GM13977 (cell line): ENCODE measurements around the gene EDDM3A.
"Not testable (repeated sequence)": the region's sequence is repeated elsewhere in the genome, so short reads cannot be mapped to it uniquely, and the experiment has no call there.

Experiments
- DNase-seq: peaks from one replicate; pipeline ENCODE4 v3.0.0; 2012; ENCODE audit warnings: low spot score
- in situ Hi-C: fragments of 300-500 bp; cut with MboI; formaldehyde crosslinking; loops from one replicate; pipeline ENCODE4 v1.12.0; 2022; ENCODE audit warnings: low sequenced_read_pairs, low pct_unique_long_range_greater_than_20kb, mixed read lengths, inconsistent platforms; ENCODE audit not compliant: unreplicated experiment
- TF ChIP-seq, protein P1 (sequence below): IDR thresholded peaks from 2 replicates; pipeline ENCODE4 v1.5.1; 2012; ENCODE audit warnings: mild to moderate bottlenecking, control low read depth; ENCODE audit not compliant: insufficient read depth; ENCODE audit errors: extremely low read depth, missing control alignments

Gene EDDM3A

DNA sequence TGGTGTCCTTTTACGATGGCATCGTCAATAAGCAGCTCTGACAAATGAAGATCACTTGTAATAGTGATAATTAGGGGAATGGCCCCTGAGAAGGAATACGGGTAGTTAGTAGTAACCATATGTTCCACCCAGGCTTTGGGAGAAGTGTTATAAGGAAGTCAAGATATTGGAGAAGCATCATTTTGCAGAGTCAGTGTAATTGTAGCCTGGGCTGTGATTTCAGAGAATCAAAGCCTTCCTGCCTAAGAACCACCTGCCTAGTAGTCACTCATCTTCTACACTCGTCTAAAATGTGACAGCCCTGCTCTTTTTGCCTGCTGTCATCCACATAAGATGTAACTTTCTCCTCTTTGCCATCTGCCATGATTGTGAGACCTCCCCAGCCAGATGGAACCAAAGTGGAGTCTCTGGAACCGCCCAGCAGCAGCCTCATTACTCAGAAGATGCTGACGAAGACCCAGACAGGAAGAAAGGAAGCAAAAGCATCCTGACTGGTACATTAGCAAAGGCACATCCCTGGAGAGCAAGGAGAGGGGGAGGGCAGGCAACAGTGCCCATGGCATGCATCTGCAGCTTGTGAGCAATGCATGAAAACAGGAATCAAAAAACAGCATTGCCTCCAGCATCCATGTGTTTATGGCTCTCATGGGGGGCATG lies 12.6 kb upstream of the EDDM3A start:
- no peak for DNase-seq
- in situ Hi-C loops = no loop called here
- TF ChIP-seq, protein P1, sequence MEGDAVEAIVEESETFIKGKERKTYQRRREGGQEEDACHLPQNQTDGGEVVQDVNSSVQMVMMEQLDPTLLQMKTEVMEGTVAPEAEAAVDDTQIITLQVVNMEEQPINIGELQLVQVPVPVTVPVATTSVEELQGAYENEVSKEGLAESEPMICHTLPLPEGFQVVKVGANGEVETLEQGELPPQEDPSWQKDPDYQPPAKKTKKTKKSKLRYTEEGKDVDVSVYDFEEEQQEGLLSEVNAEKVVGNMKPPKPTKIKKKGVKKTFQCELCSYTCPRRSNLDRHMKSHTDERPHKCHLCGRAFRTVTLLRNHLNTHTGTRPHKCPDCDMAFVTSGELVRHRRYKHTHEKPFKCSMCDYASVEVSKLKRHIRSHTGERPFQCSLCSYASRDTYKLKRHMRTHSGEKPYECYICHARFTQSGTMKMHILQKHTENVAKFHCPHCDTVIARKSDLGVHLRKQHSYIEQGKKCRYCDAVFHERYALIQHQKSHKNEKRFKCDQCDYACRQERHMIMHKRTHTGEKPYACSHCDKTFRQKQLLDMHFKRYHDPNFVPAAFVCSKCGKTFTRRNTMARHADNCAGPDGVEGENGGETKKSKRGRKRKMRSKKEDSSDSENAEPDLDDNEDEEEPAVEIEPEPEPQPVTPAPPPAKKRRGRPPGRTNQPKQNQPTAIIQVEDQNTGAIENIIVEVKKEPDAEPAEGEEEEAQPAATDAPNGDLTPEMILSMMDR = no peak

DNA sequence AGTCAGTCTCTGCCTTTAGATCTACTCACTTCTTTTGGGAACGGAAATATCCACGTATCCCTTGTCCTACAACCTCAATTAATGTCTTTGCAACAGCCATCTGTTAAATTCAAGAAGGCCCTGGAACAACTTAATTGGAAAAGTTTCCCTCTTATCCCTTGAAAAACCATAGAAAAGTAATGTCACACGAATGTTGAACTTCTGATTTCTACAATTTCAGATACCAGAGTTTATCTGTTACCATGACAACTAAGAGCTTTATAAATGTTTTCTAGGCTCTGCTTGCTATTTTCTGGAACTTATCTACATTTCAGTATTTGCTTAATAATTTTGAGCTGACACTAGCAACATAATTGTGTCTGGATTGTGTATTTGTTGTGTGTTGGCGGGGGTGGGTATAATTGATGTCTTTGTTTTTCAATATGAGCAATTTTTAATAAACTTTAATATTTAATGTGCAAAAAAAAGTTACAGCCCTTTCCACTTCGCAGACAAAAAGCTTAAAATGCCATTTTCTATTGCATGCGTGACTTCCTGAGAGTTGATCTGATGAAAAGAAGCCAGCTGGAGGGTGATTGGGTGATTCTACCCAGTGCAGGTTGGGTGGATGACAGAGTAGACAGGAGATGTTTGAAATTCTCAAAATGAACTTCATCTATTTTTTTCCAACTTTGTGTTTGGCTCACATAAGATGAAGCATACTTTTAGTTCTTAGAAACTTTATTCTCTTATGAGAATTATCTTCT lies 11.8 kb upstream of the EDDM3A start:
- no peak for DNase-seq
- in situ Hi-C loops = no loop called here
- TF ChIP-seq, protein P1 = no peak

DNA sequence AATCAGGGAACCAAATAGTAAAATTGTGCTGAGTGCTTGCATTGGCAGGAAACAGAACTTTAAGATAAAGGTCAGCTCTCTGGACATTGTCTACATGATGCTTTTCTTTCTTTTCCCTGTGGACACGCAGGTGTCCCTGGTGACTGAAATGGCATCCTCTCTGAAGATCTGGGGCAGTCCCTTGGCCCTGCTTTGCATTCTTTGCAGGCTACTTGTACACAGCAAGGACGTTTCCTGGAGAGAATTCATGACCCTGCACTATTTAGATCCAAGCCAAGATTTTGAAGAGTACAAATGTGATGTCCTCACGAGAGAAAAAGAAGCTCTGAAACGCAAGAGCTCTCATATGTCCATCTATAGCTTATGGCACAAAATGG lies 11.3 kb upstream of the EDDM3A start:
- DNase-seq = no peak
- in situ Hi-C loops = no loop called here
- TF ChIP-seq, protein P1 = no peak

DNA sequence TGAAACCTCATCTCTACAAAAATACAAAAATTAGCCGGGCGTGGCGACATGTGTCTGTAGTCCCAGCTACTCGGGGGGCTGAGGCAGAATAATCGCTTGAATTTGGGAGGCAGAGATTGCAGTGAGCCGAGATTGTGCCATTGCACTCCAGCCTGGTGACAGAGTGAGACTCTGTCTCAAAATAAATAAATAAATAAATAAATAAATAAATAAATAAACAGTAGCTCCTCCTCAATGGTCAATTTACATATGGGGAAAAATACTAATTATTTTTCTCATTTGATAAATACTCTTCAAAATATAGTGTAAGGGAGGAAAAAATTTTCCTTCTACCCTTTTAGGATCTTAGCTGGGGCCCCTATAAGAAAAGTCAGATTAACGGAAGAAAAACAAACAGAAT lies 7.4 kb upstream of the EDDM3A start:
- in situ Hi-C loops, DNase-seq: not testable (repeated sequence)

DNA sequence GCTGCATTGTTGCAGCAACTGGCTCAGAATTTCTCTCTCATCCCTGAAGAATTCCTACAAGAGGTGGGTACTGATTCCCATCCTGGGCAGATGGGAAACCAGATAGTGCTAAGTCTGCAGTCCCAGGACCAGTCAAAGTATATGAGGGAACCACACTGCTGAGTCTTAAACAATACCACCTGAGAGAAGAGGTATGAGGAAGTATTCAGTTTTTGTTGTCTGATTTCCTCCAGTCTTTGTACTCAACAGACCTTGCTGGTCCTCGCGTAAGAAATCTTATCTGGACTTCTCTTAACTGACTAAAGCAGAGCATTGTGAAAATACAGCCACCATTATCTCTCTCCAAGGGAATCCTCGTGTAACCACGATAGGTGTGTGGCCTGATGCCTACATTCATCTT lies 3.6 kb upstream of the EDDM3A start:
- TF ChIP-seq, protein P1 = no peak
- in situ Hi-C loops = no loop called here
- DNase-seq = no peak

DNA sequence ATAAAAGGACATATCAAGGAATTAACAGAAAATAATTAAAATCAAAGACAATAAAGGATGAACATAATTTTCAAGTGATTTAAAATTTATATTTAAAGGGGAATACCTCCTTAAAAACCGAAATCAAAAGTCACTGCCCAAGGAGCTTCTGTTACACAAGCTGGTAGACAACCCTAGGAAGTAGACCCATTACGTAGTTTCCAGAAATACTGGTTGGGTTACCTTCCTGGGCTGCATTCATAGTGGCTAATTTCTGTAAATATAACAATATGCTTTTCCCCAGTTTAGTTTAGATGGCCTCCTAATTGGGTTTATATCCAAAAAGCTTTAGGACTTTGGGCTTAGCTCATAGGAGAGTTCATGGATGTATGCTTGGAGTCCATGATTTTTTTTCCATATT lies 2.1 kb upstream of the EDDM3A start:
- no peak for DNase-seq
- TF ChIP-seq, protein P1 = no peak
- in situ Hi-C loops = no loop called here

DNA sequence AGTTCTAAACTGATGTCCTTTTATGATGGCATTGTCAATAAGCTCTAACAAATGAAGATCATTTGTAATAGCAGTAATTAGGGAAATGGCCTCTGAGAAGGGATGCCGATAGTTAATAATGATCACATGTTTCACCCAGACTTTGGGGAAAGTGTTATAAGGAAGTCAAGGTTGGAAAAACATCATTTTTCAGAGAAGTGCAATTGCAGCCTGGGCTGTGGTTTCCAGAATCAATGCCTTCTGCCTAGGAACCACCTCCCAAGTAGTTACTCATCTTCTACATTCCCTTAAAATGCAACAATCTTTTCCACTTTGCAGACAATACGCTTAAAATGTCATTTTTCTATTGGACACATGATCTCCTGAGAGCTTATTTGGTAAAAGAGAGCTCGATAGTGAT lies 879 bp downstream of the EDDM3A start:
- TF ChIP-seq, protein P1 = no peak
- DNase-seq = no peak
- in situ Hi-C loops = no loop called here
